Breast epithelium (tissue), 3 donors: ENCODE data around the gene PIEZO1.

Source experiments
- CTCF ChIP-seq, 3 donors: fragments of 450-650 bp; IDR thresholded peaks; one replicate each; pipeline ENCODE4 v1.5.1; 2016 to 2017; ENCODE audit warnings: antibody characterized with exemption in 3 of 3, mild to moderate bottlenecking in 3 of 3, moderate library complexity in 3 of 3
- POLR2AphosphoS5 ChIP-seq, 3 donors: sonication (generic); formaldehyde crosslinking; IDR thresholded peaks; one replicate each; pipeline ENCODE4 v1.6.1; 2017; ENCODE audit warnings: antibody characterized with exemption in 3 of 3

GRCh38 chr16:88787579-88788314 is 2.7 kb upstream of the PIEZO1 start:
- no peak for TF ChIP-seq POLR2AphosphoS5 (IDR thresholded peaks at IDR 0.05)
- TF ChIP-seq CTCF (IDR thresholded peaks at IDR 0.05) = no peak
